ENCODE results near the gene MSI2.

GRCh38 chr17:57259306-57259705 is 3.0 kb downstream of the MSI2 start:
- TF ChIP-seq EP300 (IDR thresholded peaks at IDR 0.05; ENCODE audit: borderline replicate concordance), result no peak
- TF ChIP-seq USF1 (IDR thresholded peaks at IDR 0.05), result no peak
- no peak for TF ChIP-seq RAD21 (IDR thresholded peaks at IDR 0.05; ENCODE audit: low read depth)
- TF ChIP-seq YY1 (IDR thresholded peaks at IDR 0.05; ENCODE audit: low read depth), result no peak
- TF ChIP-seq FOXM1 (IDR thresholded peaks at IDR 0.05; ENCODE audit: borderline replicate concordance, low read depth), result no peak
- TF ChIP-seq REST (IDR thresholded peaks at IDR 0.05; ENCODE audit: low read depth), result no peak
- no peak for TF ChIP-seq TAF1 (IDR thresholded peaks at IDR 0.05; ENCODE audit: low read depth)
- TF ChIP-seq NFIC (IDR thresholded peaks at IDR 0.05), result no peak
- no peak for TF ChIP-seq CEBPB (IDR thresholded peaks at IDR 0.05)
- TF ChIP-seq EGR1 (IDR thresholded peaks at IDR 0.05), result no peak

Measured in Ishikawa (cell line).